Measurements from ENCODE around the gene TWF2. TPM values are rescaled to one million over a fixed set of nuclear protein-coding genes. Genes with fewer than 3 reads are reported as not detected.

Gene TWF2
- total and polyA plus RNA-seq, 2 of the 13 experiments (the other 11 are each of a cell fraction or from before 2014, with no cell fraction given) = 45.5 to 108 TPM

GRCh38 chr3:52197842-52198625 is 40.9 kb downstream of the TWF2 start, which contains the start of gene ALAS1 (continued):
- peak; percentile 82 for TF ChIP-seq EEA1 (CRISPR knock-in tag; IDR thresholded peaks at IDR 0.05; ENCODE audit: borderline replicate concordance)
- peak; percentile 82; the same call in 1 of the 2 replicates for TF ChIP-seq TOPORS (CRISPR knock-in tag; IDR thresholded peaks at IDR 0.05)
- no peak; the same call in 1 of the 2 replicates for TF ChIP-seq FOXC1 (CRISPR knock-in tag; IDR thresholded peaks at IDR 0.05; ENCODE audit: borderline replicate concordance)
- peak; percentile 44; the same call in 1 of the 2 replicates for TF ChIP-seq ZNF143 (CRISPR knock-in tag; IDR thresholded peaks at IDR 0.05)
- no peak for TF ChIP-seq MIXL1 (CRISPR knock-in tag; IDR thresholded peaks at IDR 0.05)
- peak; percentile 67; the same call in 1 of the 2 replicates for TF ChIP-seq ELF1 (CRISPR knock-in tag; IDR thresholded peaks at IDR 0.05)
- no peak; the same call in 1 of the 2 replicates for TF ChIP-seq PAX8 (CRISPR knock-in tag; IDR thresholded peaks at IDR 0.05; ENCODE audit: borderline replicate concordance)
- no peak for TF ChIP-seq GLMP (CRISPR knock-in tag; IDR thresholded peaks at IDR 0.05; ENCODE audit: borderline replicate concordance)
- no peak for TF ChIP-seq ZSCAN21 (CRISPR knock-in tag; IDR thresholded peaks at IDR 0.05; ENCODE audit: borderline replicate concordance)
- peak; percentile 61 for TF ChIP-seq TBX2 (CRISPR knock-in tag; IDR thresholded peaks at IDR 0.05; ENCODE audit: borderline replicate concordance)
- peak; percentile 88; the same call in 1 of the 2 replicates for TF ChIP-seq RELA (CRISPR knock-in tag; IDR thresholded peaks at IDR 0.05)
- peak; percentile 56; the same call in 1 of the 2 replicates for TF ChIP-seq ZNF747 (CRISPR knock-in tag; IDR thresholded peaks at IDR 0.05; ENCODE audit: borderline replicate concordance)
- peak; percentile 78; the same call in 1 of the 2 replicates for TF ChIP-seq ZGPAT (CRISPR knock-in tag; IDR thresholded peaks at IDR 0.05)
- TF ChIP-seq HDAC6 (IDR thresholded peaks at IDR 0.05; ENCODE audit: low read depth, low read length) = no peak
- 0 out of 2 replicates have a peak, but pooled peaks have one; percentile 9 for TF ChIP-seq AHDC1 (CRISPR knock-in tag; IDR thresholded peaks at IDR 0.05; ENCODE audit: borderline replicate concordance)
- TF ChIP-seq ZNF878 (CRISPR knock-in tag; IDR thresholded peaks at IDR 0.05) = no peak
- no peak for TF ChIP-seq PLRG1 (conservative IDR thresholded peaks at IDR 0.05)
- TF ChIP-seq ZNF343 (CRISPR knock-in tag; IDR thresholded peaks at IDR 0.05) = 0 out of 2 replicates have a peak, but pooled peaks have one; percentile 53
- TF ChIP-seq HOXD1 (CRISPR knock-in tag; IDR thresholded peaks at IDR 0.05) = no peak; the same call in 1 of the 2 replicates
- 0 out of 2 replicates have a peak, but pooled peaks have one; percentile 78 for TF ChIP-seq GTF3A (CRISPR knock-in tag; conservative IDR thresholded peaks at IDR 0.05)
